Measurements from ENCODE around the gene KLHL5.

DNA sequence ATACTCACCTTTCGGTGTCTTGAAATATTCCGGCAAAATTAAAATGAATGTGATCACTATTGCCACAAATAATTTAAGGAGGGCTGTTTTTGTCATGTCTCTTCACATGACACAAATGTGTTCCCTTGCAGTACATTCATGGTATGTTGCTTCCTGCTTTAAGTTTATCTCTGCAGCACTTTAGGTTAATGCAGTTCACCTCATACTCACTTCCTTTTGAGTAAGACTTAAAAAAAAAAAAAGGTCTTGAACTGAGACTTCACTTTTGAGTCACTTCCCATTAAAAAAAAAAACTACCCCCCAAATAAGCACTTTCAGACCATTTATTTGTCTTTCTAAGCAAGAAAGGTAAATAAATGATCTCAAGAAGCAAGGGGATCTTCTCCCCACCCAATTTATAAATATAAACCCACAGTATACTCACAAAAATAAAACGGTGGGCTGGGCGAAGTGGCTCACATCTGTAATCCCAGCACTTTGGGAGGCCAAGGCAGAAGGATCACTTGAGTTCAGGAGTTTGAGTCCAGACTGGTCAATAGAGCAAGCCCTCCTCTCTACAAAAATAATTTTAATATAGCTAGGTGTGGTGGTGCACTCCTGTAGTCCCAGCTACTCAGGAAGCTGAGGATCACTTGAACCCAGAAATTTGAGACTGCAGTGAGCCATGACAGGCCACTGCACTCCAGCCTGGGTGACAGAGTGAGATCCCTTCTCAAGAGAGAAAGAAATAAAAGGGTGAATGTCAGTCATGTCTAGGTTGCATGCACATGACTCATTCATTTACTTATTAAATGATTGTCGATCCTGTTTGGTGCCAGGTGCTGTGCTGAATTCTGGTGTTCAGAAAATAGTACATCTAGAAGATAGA is 29.6 kb upstream of the KLHL5 start, which contains the start of gene TMEM156:
- TF ChIP-seq EZH2 (IDR thresholded peaks at IDR 0.05; ENCODE audit: insufficient read depth, poor library complexity, severe bottlenecking) (no peak), EZH2phosphoT487 (IDR thresholded peaks at IDR 0.05; ENCODE audit: insufficient read depth, low read depth) (no peak)
